GM18870 (cell line): ENCODE data around the gene HTR1E.
A peak's percentile ranks its signal among the peaks of the same experiment; 100 is the strongest.
"Not testable (repeated sequence)": the region's sequence is repeated elsewhere in the genome, so short reads cannot be mapped to it uniquely, and the experiment has no call there.

ENCODE experiments used
- ATAC-seq: cut with Tn5 transposase; IDR thresholded peaks from one replicate; pipeline ENCODE4 v1.9.1; 2021; ENCODE audit warnings: moderate library complexity; ENCODE audit not compliant: unreplicated experiment

HTR1E gene

DNA sequence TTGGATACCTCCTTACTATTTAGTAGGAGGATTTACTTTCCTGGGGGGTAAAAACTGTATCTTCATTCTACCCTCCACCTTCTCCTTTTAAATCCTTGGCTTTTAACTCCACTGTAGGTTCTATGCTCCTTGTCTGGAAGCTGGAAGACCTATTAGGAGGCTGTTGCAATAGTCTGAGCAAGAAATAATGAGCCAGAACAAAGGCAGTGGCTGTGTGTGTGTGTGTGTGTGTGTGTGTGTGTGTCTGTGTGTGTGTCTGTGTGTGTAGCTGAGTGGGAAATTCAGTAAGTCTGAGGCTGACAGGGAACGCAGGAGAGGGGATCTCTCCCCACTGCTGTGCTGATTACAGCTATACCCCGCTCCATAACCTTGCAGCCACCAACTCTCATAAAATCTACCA is 35.8 kb downstream of the HTR1E start:
- ATAC-seq = no peak

DNA sequence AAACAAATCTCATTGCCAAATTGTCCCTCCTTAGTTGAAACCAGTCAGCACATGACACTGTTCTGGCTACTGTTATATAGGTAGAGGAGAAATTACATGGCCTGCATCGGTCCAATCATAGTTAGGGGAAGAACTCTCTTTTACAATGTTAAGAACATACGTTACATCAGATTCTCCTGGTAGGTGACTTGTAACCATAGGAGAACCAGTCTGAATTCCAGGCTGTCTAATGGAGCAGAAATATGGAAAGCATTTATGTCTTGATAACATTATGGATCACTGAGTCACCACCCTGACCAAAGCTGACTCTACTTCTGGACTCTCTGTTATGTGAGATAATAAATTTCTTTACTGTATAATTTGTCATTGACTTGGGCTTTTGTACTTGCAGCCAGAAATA is 40.9 kb downstream of the HTR1E start:
- ATAC-seq = no peak

DNA sequence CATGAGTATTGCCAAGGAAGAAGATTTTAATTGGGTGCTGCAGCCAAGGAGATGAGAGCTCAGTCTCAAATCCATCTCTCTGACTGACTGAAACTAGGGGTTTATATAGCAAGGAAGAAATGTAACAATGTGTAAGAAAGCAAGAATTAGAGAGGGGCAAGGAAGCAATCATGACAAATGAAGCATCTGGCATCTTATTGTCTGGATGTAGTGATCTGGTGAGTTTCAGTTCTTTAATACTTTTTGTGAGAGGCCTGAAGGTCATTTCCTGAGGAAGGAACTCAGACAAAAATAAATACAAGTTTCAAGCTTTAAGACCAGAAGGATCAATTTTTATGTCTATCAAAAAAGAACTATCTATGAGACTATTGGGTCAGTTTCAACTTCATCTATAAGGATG is 64.2 kb downstream of the HTR1E start:
- no peak for ATAC-seq

DNA sequence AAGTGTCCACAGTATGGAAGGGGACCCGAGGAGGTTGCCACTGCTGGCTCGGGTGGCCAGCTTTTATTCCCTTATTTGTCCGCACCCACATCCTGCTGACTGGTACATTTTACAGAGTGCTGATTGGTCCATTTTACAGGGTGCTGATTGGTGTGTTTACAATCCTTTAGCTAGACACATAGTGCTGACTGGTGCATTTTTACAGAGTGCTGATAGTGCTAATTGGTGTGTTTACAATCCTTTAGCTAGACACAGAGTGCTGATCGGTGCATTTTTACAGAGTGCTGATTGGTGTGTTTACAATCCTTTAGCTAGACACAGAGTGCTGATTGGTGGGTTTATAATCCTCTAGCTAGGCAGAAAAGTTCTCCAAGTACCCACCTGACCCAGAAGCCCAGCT is 65.1 kb downstream of the HTR1E start:
- not testable (repeated sequence) for ATAC-seq

DNA sequence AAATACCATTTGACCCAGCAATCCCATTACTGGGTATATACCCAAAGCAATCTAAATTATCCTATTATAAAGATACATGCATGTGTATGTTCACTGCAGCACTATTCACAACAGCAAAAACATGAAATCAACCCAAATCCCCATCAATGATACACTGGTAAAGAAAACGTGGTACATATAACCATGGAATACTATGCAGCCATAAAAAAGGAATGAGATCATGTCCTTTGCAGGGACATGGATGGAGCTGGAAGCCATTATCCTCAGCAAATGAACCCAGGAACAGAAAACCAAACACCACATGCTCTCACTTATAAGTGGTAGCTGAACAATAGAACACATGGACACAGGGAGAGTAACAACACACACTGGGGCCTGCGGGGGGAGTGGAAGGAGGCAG is 69.2 kb downstream of the HTR1E start:
- ATAC-seq = not testable (repeated sequence)

DNA sequence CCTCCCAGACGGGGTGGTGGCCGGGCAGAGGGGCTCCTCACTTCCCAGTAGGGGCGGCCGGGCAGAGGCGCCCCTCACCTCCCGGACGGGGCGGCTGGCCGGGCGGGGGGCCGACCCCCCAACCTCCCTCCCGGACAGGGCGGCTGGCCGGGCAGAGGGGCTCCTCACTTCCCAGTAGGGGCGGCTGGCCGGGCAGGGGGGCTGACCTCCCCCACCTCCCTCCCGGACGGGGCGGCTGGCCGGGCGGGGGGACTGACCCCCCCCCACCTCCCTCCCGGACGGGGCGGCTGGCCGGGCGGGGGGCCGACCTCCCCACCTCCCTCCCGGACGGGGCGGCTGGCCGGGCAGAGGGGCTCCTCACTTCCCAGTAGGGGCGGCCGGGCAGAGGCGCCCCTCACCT is 72.3 kb downstream of the HTR1E start:
- ATAC-seq = not testable (repeated sequence)

DNA sequence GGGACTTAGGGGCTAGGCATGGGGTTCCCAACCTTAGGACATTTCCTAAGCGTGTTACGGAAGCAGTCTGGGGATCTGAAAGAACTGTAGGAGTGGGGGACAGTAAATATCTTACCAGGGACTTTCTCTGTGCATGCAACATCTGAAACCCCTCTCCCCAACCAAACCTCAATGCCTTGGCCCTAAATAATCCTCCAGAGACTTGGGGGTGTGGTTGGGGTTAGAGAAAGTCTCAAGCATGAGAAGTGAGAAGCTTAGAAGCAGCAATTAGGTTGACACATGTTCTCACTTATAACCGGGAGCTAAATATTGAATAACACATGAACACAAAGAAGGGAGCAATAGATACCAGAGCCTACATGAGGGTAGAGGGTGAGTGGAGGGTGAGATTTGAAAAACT is 74.7 kb downstream of the HTR1E start:
- no peak for ATAC-seq

DNA sequence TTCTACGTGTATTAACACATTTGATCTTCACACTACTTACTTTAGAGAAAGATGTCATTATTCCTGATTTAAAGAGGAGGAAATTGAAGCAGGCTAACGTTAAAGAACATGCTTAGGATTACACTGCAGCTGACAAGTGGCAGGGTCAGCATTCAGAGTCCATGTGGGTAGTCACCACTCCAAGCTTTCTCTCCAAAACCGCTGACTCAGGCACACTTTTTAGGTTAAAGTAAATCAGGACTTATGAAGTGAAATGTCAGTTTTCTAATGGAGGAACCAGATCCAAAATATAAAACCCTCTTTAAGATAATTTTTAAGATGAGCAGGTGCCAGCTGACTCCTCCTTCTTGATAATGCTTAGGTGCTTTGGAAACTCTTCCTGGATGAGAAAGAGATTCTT is 75.4 kb downstream of the HTR1E start:
- no peak for ATAC-seq

DNA sequence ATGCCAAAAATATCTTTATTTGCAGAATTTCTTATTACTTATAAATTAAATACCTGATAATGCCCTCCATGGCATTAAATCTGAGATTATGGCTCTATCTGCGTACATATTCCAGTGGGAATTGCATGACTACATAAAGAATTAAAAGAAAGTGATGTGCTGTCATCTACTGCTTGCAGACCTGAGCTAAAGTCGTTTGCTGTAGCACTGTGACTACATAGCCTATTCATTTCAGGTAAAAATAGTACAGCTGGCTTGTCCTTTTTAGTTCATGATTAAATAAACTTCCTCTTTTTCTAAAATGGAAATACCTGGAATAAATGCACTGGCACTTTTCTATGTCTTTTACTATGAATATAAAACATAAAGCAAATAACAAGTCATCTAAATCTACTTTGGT is 79.4 kb downstream of the HTR1E start:
- ATAC-seq = no peak

DNA sequence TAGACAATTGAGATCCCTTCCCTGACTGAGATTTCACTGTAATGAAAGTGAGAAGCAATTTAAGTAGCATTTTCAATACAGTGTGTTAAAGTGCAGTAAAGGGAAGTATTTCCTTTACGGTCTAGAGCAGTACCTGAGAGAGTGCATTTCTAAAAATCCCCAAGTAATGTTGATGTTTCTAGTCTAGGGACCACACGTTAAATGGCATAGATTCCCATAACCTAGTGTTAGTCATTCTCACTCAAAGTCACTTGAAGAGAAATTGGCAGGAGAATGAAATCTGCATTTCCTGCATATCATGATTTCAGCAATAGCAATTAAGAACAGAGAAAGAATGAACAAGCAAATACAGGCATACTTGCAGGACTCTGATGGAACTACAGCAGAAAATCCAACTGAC is 89.7 kb downstream of the HTR1E start:
- ATAC-seq = no peak

DNA sequence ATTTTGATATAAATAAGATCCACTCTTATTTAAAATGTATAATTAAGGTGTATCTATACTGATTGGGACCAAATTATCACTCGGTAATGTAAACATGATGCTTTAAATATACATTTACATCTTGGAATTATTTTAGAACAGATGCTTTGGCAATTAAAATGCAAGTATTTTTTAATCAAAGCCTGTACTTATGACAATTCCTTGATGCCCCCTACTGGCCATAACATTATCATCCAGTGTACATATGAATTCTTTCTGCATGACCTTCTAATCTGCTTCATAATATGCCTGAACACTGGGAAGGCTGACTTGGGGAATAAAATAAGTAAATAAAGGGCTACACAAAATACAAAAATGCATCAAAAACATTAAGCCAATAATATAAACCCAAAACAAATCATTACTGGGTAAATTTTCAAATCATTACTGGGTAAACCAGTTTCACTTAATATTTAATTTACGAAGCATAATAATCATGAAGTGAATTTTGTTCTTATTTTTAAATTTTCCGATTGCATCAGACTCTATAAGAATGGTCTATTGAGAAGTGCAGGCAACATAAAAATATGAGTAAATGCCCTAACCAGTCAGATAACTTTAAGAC is 92.5 kb downstream of the HTR1E start:
- ATAC-seq = no peak

DNA sequence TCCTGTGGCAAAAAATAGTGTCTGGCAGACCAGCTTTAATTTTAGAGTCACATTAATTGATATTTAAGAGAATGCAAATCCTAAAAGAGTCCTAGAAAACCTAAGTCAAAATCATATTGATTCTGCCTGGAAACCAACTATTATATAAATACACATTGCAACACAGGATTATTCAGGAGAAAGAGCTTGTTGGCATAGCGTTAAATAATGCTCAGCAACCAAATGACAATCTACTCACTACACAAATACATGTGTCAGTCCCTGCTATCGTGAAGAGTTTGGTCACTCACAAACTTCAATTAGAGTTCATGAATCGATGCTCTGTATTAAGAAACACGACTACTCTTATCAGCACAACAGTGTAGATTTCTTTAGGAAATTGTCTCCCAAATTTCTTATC is 103.4 kb downstream of the HTR1E start:
- ATAC-seq = no peak

DNA sequence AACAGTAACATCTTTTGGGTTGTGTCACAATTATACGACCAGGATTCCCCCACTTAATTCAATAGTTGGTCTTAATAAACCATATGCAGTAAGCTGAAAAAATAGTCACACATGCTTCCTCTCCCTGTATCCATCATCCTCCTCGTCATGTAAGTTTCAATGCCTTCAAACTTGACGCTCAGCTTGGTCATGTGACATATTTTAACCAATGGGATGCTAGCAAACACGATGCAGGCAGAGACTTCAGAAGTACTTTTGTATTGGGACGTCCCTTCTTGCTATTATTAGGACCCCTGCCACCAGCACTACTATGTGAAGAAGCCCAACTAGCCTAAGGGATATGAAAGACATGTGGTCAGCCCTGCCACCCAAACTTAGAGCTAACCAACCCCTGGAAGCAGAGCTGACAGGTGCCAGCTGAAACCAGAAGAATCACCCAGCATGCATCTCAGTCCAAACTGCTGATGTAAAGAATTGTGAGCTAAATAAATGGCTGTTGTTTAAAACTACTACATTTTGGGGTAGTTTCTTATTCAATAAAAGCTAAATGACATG is 108.3 kb downstream of the HTR1E start:
- ATAC-seq = no peak

DNA sequence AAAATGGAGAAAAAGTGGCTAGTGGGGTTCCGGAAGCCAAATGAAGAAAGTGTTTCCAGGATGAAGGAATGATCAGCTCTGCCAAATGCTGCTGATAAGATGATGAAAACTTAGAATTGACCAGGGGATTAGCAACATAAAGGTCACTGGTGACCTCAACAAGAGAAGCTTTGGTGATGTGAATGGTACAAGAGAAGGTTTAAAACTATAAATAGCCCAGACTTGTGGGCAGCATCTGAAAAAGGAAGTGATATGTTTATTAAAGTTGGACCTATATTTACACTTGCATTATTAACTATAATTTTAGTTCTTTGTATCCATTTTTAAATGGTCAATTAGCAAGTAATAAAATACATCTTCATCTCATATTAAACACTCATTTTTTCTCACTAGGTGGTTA is 112.5 kb downstream of the HTR1E start:
- no peak for ATAC-seq

DNA sequence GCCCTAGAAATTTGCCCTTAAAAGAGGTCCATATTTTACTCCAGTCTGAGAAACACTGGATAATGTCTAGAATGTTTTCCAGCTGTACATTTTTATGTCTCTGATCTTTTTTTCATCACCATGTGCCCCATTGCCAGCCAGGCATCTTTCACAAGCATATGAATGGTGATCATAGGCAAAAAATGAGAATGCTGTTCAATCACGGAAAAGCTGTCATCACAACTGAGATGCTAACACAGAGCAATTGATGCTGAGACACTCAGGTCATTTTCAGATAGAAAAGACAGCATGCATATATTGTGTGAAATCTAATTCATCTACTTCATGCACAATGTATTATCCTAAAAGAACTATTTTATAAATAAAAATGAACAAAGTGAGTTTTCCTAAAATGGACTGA is 116.0 kb downstream of the HTR1E start:
- no peak for ATAC-seq

DNA sequence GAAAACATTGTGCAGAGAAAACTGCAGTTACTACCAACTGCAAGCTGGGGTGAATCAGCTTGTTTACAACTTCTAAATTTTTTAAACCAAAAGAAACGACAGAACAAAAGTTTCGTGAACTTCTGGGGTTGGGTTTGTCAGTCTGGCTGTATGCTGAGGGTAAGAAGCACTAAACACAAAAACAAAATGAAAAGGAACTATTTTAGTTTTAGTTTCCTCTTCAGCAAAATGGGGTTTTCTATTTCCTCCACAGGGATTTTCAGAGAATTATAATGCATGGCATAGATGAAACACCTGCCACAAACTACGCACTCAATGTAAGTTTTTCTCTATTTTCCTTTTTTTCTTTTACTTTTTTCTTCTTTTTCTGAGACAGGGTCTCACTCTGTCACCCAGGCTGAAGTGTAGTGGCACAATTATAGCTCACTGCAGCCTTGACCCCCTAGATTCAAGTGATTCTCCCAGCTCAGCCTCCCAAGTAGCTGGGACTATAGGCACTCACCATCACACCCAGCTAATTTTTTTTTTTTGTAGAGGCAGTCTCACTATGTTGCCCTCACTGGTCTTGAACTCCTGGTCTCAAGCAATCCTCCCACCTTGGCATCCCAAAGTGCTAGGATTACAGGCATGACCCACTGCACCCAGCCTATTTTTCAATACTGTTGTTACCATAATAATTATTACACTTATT is 117.0 kb downstream of the HTR1E start:
- ATAC-seq = peak; percentile 45

DNA sequence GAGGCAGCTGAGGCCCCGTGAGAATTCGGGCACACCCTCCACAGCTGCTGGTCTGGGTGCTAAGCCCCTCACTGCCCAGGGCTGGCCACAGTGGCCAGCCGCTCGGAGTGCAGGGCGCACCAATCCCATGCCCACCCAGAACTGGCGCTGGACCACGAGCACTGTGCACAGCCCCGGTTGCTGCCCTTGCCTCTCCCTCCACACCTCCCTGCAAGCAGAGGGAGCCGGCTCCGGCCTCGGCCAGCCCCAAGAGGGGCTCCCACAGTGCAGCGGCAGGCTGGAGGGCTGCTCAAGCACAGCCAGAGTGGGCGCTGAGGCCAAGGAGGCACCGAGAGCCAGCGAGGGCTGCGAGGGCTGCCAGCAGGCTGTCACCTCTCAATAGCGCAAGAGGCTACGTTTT is 122.6 kb downstream of the HTR1E start:
- no peak for ATAC-seq

DNA sequence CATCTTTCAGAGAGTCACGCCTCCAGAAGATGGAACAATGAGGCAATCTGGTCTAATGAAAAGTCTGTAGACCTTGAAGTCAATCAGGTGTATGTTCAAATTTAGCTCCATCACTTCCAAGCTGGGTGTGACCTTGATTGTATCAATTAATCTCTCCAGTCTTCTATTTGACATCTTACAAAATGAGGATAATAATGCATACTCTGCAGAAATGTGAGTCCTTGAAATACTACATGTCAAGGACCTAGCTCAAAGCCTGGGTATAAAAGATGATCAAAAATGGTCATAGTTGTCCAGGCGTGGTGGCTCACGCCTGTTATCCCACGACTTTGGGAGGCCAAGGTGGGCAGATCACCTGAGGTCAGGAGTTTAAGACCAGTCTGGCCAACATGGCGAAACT is 127.8 kb downstream of the HTR1E start:
- ATAC-seq = no peak
